Cardiac muscle cell (in vitro differentiated cells and primary cell): ENCODE data around the gene TUBB8. TPM values are rescaled to one million over a fixed set of nuclear protein-coding genes. Genes with fewer than 3 reads are reported as not detected.

ENCODE experiments used
- DNase-seq, 2 donors: peaks; one replicate each; pipeline versions ENCODE4 v3.0.0 to v3.0.0-alpha.2; 2010 to 2017; ENCODE audit warnings: low read depth in 1 of 2, low spot score in 1 of 2
- H3K27ac ChIP-seq: fragments of 200-600 bp; sonication (generic); 2 replicates; pipeline ENCODE4 v1.5.1; 2016
- H3K27me3 ChIP-seq: fragments of 200-600 bp; sonication (generic); 2 replicates; pipeline ENCODE4 v1.6.0; 2016; ENCODE audit warnings: control low read depth
- H3K36me3 ChIP-seq: fragments of 200-600 bp; sonication (generic); 2 replicates; pipeline ENCODE4 v1.5.1; 2016; ENCODE audit warnings: control low read depth
- H3K4me1 ChIP-seq: fragments of 200-600 bp; sonication (generic); 2 replicates; pipeline ENCODE4 v1.8.1; 2017; ENCODE audit warnings: low read depth, mild to moderate bottlenecking, mixed run types
- H3K4me3 ChIP-seq: fragments of 200-600 bp; sonication (generic); 2 replicates; pipeline ENCODE4 v1.5.1; 2016; ENCODE audit warnings: mild to moderate bottlenecking
- H3K9me3 ChIP-seq: fragments of 200-600 bp; sonication (generic); 2 replicates; pipeline ENCODE4 v1.5.1; 2017; ENCODE audit warnings: low read depth, mild to moderate bottlenecking, control low read depth
- CTCF ChIP-seq: IDR thresholded peaks from 2 replicates; pipeline ENCODE4 v1.5.1; 2012; ENCODE audit warnings: low read depth, mild to moderate bottlenecking, low read length
- polyA plus RNA-seq: library from polyadenylated mRNA; unstranded; fragments of >200 nt; fragmentation: Nextera tagmentation; extraction: Ambion mirVana; gene quantifications from 2 replicates; pipeline ENCODE4 v1.2.1, GENCODE V29; 2016
- total RNA-seq: library from RNA; depleted of rRNA; stranded (reverse); fragments of >200 nt; gene quantifications from 2 replicates; pipeline ENCODE4 v1.2.3, GENCODE V29; 2016

Gene TUBB8
- 0.36 TPM in 1 of 2 replicates, not detected in the other for total RNA-seq
- not detected in 2 replicates for polyA plus RNA-seq

GRCh38 chr10:48996-49395 is at the start of gene TUBB8:
Gene TUBB8 (minus strand): TSS chr10:49296. CDS start chr10:49238, 58 bp downstream.
- Histone ChIP-seq H3K4me3 (no peak within 1 kb of the TSS), H3K4me1 (no peaks in the 10 kb centered on the region), H3K36me3 (no peaks in the 10 kb centered on the region), H3K27me3 (no peaks in the 10 kb centered on the region), H3K9me3 (no peaks in the 10 kb centered on the region), H3K27ac (no peak within 1 kb of the TSS)
- no peak for DNase-seq
- TF ChIP-seq CTCF: no peak

- Histone ChIP-seq H3K9me3 (no peaks in the 10 kb centered on the region), H3K27me3 (no peaks in the 10 kb centered on the region), H3K4me3 (no peak overlapping the region), H3K36me3 (no peaks in the 10 kb centered on the region), H3K4me1 (no peaks in the 10 kb centered on the region), H3K27ac (no peak overlapping the region)
- no peak for TF ChIP-seq CTCF
- DNase-seq: no peak
Measured at GRCh38 chr10:96466-96865, 47.4 kb upstream of the TUBB8 start.

GRCh38 chr10:95356-96115 is 46.4 kb upstream of the TUBB8 start:
- no peak for DNase-seq
- H3K27ac ChIP-seq: no peak overlapping the region
- TF ChIP-seq CTCF: no peak
- no peaks in the 10 kb centered on the region for H3K36me3 ChIP-seq
- no peaks in the 10 kb centered on the region for H3K9me3 ChIP-seq
- no peaks in the 10 kb centered on the region for H3K4me1 ChIP-seq
- H3K27me3 ChIP-seq: no peaks in the 10 kb centered on the region
- H3K4me3 ChIP-seq: no peak overlapping the region

- no peak overlapping the region for H3K4me3 ChIP-seq
- no peaks in the 10 kb centered on the region for H3K36me3 ChIP-seq
- H3K9me3 ChIP-seq: no peaks in the 10 kb centered on the region
- H3K4me1 ChIP-seq: no peaks in the 10 kb centered on the region
- H3K27ac ChIP-seq: no peak overlapping the region
- TF ChIP-seq CTCF: no peak
- H3K27me3 ChIP-seq: no peaks in the 10 kb centered on the region
- no peak for DNase-seq
Measured at GRCh38 chr10:94613-95012, 45.5 kb upstream of the TUBB8 start.

- Histone ChIP-seq H3K27ac (no peak overlapping the region), H3K27me3 (no peaks in the 10 kb centered on the region), H3K4me3 (no peak overlapping the region), H3K9me3 (no peaks in the 10 kb centered on the region), H3K36me3 (no peaks in the 10 kb centered on the region), H3K4me1 (no peaks in the 10 kb centered on the region)
- no peak for DNase-seq
- TF ChIP-seq CTCF: no peak
Measured at GRCh38 chr10:92846-93245, 43.8 kb upstream of the TUBB8 start.
